ENCODE measurements around the gene SMIM23. TPM values are rescaled to one million over a fixed set of nuclear protein-coding genes. Genes with fewer than 3 reads are reported as not detected.

SMIM23 gene
- total RNA-seq, 2 experiments from 2014 or later, result not detected

DNA sequence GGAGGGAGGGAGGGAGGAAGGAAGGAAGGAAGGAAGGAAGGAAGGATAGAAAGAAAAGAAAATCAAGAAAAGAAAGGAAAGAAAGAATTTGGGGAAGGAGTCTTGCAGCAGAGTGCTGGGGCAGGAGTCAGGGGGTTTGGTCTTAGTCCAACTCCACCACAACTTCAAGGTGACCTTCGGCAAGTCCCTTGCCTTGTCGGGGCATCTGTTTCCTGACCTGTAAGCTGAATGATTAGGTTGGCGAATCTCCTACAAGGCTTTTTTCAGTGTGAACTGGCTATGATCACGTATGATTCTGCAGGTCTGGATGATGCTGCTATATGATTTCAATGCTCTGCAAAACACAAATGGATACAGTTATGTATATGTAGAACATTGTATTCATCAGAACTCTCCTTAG lies 20.1 kb downstream of the SMIM23 start:
- DNase-seq (no peak), ATAC-seq (ENCODE audit: poor library complexity) (no peak)
- no peak overlapping the region for H3K27ac Mint-ChIP-seq
- CTCF ChIA-PET, result no interaction called here
- Histone ChIP-seq H3K9me3 (ENCODE audit: control insufficient read depth in 1 of 2, insufficient read depth in 1 of 2, low read length in 2 of 2) (peaks cover 0 to 11% of the 10 kb centered on the region in 2 experiments), H3K4me1 (ENCODE audit: insufficient read depth, low read length) (peaks cover 3% of the 10 kb centered on the region), H3K27me3 (ENCODE audit: control insufficient read depth in 1 of 2, insufficient read depth in 2 of 2, low read length in 2 of 2) (peaks cover 17 to 20% of the 10 kb centered on the region in 2 experiments), H3K36me3 (ENCODE audit: insufficient read depth, low read length) (no peaks in the 10 kb centered on the region), H3K27ac (ENCODE audit: low read depth in 1 of 2, low read length in 2 of 2) (no peak overlapping the region), H3K4me3 (ENCODE audit: low read length) (no peak overlapping the region)
- no peak for TF ChIP-seq CTCF (IDR thresholded peaks at IDR 0.05)
- peaks cover 46% of the 10 kb centered on the region for H3K27me3 Mint-ChIP-seq
- POLR2A ChIA-PET, result no interaction called here
- no peaks in the 10 kb centered on the region for H3K36me3 Mint-ChIP-seq (ENCODE audit: low read depth)
- no peak overlapping the region for H3K4me3 Mint-ChIP-seq
- intact Hi-C loops (cut with DNase I, micrococcal nuclease), result no loop called here
- peaks cover under 1% of the 10 kb centered on the region for H3K9me3 Mint-ChIP-seq
- no peaks in the 10 kb centered on the region for H3K4me1 Mint-ChIP-seq (ENCODE audit: low read depth)

DNA sequence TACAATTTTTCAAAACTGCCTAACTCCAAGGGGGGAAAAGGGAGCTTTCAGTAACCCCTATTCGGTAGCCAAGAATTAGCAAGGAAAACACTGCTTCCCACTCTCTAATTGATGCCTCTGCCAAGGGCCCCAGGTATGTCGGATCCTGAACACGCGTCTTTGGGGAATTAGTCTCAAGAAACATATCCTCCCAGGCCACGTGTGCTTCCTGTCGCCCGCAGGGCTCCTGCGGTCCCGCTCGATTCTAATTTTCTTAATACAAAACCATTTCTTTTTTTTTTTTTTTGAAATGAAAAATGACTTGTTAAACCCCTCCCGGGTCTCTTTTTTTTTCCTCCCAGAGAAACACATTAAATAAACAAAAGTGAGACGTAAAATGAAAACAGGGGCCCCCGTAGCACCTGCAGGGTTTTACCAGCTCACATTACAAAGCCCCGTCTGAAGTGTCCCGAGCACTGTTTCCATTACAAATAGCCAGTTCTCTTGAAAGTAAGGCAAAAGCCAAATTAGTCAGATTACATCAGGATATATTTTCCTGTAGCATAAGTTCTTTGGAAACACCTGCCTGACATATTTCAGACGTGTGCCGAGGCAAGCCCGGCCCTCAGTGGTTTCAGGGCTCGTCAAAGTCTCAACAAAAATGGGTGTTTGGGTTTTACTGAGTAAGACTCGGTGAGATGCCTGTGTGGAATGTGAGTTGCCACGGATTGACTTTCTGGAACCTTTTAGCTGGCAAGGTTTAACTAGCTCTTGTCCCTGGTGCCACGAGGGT lies 21.5 kb downstream of the SMIM23 start:
- no peak overlapping the region for H3K27ac Mint-ChIP-seq
- no peak overlapping the region for H3K27ac ChIP-seq (ENCODE audit: low read depth in 1 of 2, low read length in 2 of 2)
- no peak overlapping the region for H3K4me3 ChIP-seq (ENCODE audit: low read length)
- H3K27me3 Mint-ChIP-seq, result peaks cover 46% of the 10 kb centered on the region
- no peak for TF ChIP-seq CTCF (IDR thresholded peaks at IDR 0.05)
- H3K9me3 Mint-ChIP-seq, result peaks cover 4% of the 10 kb centered on the region
- intact Hi-C loops (cut with DNase I, micrococcal nuclease), result no loop called here
- DNase-seq, result no peak
- H3K27me3 ChIP-seq (ENCODE audit: control insufficient read depth in 1 of 2, insufficient read depth in 2 of 2, low read length in 2 of 2), result peaks cover 17 to 20% of the 10 kb centered on the region in 2 experiments
- no peaks in the 10 kb centered on the region for H3K4me1 Mint-ChIP-seq (ENCODE audit: low read depth)
- no peaks in the 10 kb centered on the region for H3K36me3 Mint-ChIP-seq (ENCODE audit: low read depth)
- no peaks in the 10 kb centered on the region for H3K36me3 ChIP-seq (ENCODE audit: insufficient read depth, low read length)
- POLR2A ChIA-PET, result no interaction called here
- CTCF ChIA-PET, result no interaction called here
- H3K4me1 ChIP-seq (ENCODE audit: insufficient read depth, low read length), result peaks cover 3% of the 10 kb centered on the region
- no peak for ATAC-seq (ENCODE audit: poor library complexity)
- H3K4me3 Mint-ChIP-seq, result no peak overlapping the region
- H3K9me3 ChIP-seq (ENCODE audit: control insufficient read depth in 1 of 2, insufficient read depth in 1 of 2, low read length in 2 of 2), result peaks cover 0 to 20% of the 10 kb centered on the region in 2 experiments

- peaks cover 17 to 20% of the 10 kb centered on the region in 2 experiments for H3K27me3 ChIP-seq (ENCODE audit: control insufficient read depth in 1 of 2, insufficient read depth in 2 of 2, low read length in 2 of 2)
- Mint-ChIP-seq H3K27ac (no peak overlapping the region), H3K36me3 (ENCODE audit: low read depth) (no peaks in the 10 kb centered on the region), H3K9me3 (peaks cover 4% of the 10 kb centered on the region), H3K4me1 (ENCODE audit: low read depth) (no peaks in the 10 kb centered on the region), H3K4me3 (no peak overlapping the region), H3K27me3 (peaks cover 38% of the 10 kb centered on the region)
- no peaks in the 10 kb centered on the region for H3K36me3 ChIP-seq (ENCODE audit: insufficient read depth, low read length)
- no peak for DNase-seq
- POLR2A ChIA-PET, result no interaction called here
- no peak overlapping the region for H3K27ac ChIP-seq (ENCODE audit: low read depth in 1 of 2, low read length in 2 of 2)
- intact Hi-C loops (cut with DNase I, micrococcal nuclease), result no loop called here
- no peak overlapping the region for H3K4me3 ChIP-seq (ENCODE audit: low read length)
- CTCF ChIA-PET, result no interaction called here
- TF ChIP-seq CTCF (IDR thresholded peaks at IDR 0.05), result no peak
- H3K4me1 ChIP-seq (ENCODE audit: insufficient read depth, low read length), result peaks cover 3% of the 10 kb centered on the region
- ATAC-seq (ENCODE audit: poor library complexity), result no peak
- peaks cover 0 to 23% of the 10 kb centered on the region in 2 experiments for H3K9me3 ChIP-seq (ENCODE audit: control insufficient read depth in 1 of 2, insufficient read depth in 1 of 2, low read length in 2 of 2)
These were observed 22.8 kb downstream of the SMIM23 start for GRCh38 chr5:171808453-171808852.
